ENCODE data around the gene GYPA. TPM values are rescaled to one million over a fixed set of nuclear protein-coding genes. Genes with fewer than 3 reads are reported as not detected.
"Not testable (repeated sequence)": the region's sequence is repeated elsewhere in the genome, so short reads cannot be mapped to it uniquely, and the experiment has no call there.

The GYPA gene
- total RNA-seq, 1 donor from 2014 or later = not detected

DNA sequence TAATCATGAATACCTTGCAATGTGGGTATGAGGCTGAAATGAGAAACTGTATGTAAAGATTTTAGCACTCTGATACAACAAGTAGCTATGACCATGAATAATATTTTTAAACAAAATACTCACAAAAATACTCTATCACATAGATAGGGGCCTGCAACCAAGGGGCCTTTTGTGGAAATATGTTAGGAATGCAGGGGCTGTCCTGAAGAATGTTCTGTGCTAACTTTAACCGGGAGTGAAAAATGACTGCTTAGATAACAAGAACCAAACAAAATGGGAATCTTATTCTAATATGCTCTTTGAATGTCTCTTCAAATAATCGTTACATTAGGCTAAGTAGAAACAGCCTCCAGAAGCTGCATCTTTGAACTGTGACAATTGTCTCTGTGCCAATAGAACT lies 37.9 kb upstream of the GYPA start:
- H3K4me3 ChIP-seq (ENCODE audit: low read depth, low read length) = no peak overlapping the region
- TF ChIP-seq, protein P1, sequence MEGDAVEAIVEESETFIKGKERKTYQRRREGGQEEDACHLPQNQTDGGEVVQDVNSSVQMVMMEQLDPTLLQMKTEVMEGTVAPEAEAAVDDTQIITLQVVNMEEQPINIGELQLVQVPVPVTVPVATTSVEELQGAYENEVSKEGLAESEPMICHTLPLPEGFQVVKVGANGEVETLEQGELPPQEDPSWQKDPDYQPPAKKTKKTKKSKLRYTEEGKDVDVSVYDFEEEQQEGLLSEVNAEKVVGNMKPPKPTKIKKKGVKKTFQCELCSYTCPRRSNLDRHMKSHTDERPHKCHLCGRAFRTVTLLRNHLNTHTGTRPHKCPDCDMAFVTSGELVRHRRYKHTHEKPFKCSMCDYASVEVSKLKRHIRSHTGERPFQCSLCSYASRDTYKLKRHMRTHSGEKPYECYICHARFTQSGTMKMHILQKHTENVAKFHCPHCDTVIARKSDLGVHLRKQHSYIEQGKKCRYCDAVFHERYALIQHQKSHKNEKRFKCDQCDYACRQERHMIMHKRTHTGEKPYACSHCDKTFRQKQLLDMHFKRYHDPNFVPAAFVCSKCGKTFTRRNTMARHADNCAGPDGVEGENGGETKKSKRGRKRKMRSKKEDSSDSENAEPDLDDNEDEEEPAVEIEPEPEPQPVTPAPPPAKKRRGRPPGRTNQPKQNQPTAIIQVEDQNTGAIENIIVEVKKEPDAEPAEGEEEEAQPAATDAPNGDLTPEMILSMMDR (conservative IDR thresholded peaks at IDR 0.05; ENCODE audit: low read depth, low read length) = no peak
- no peak for DNase-seq (ENCODE audit: low read depth)

DNA sequence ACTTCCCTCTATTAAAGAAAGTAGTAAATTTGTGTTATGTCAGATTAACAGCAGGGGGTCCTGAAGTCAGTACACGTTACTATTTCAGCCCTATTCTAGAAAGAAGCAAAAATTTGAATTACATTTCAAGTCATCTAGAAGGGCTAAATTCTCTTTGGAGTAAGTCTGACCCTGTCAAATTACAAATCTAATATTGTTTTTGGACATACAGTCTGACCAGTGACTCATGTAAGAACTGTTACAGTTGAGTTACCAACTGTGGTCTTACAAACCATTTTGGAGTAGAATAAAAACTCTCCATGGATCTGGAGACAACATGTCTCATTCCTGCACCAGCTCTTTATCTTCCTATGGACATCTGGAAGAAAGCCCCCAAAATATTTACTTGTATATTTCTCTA lies 36.0 kb upstream of the GYPA start:
- no peak overlapping the region for H3K4me3 ChIP-seq (ENCODE audit: low read depth, low read length)
- DNase-seq (ENCODE audit: low read depth) = no peak
- TF ChIP-seq, protein P1 (conservative IDR thresholded peaks at IDR 0.05; ENCODE audit: low read depth, low read length) = no peak

DNA sequence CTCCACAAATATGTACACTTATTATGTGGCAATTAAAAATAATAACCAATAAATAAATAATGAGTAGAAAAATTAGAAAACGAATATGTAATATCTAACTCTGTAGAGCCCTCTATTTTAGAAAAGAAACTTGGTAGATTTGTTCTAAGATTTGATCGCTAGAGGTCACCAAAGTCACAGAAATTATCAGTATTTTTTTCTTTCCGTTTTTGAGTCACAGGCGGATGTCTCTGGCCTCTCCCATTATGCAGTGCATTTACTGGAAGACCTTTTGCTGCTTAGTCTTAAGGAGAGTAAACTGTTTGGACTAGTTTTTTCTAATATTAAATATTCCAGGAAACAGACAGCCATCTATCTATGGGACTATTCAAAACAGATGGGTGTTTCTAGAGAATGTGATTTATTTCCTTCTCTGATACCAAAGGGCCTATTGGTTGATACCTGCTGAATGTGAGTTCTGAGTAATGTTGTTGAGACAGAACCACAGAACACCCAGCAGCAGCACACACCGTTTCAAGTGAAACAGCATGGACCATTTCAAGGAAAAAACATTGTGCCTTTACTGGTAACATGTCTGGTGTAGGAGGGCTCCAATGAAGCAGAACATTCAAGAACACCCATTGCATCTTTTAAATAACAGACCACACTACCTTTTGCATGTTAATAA lies 34.0 kb upstream of the GYPA start:
- TF ChIP-seq, protein P1 (conservative IDR thresholded peaks at IDR 0.05; ENCODE audit: low read depth, low read length) = peak; percentile 45
- no peak overlapping the region for H3K4me3 ChIP-seq (ENCODE audit: low read depth, low read length)
- DNase-seq (ENCODE audit: low read depth) = no peak

- TF ChIP-seq, protein P1 (conservative IDR thresholded peaks at IDR 0.05; ENCODE audit: low read depth, low read length) = no peak
- no peak overlapping the region for H3K4me3 ChIP-seq (ENCODE audit: low read depth, low read length)
- DNase-seq (ENCODE audit: low read depth) = no peak
These were observed 31.2 kb upstream of the GYPA start for GRCh38 chr4:144171697-144172096.

GRCh38 chr4:144169211-144169610 lies 28.7 kb upstream of the GYPA start:
- H3K4me3 ChIP-seq (ENCODE audit: low read depth, low read length) = no peak overlapping the region
- no peak for DNase-seq (ENCODE audit: low read depth)
- TF ChIP-seq, protein P1 (conservative IDR thresholded peaks at IDR 0.05; ENCODE audit: low read depth, low read length) = no peak

DNA sequence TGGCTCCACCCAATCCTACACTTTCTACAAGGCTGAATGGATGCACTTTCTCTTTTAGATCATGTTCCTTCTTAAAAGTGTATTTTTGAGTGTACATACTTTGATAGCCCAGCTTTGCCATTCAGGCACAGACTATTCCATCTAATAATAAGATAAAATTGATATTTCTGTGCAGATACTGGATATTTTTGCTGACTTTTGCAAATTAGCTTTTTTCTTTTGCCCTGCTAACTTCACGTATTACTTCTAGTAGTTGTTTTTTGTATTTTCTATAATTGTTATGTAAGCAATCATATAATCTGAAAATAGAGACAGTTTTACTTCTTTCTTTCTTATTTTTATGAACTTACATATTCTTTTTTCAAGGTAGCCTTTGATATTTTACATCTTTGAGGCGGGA lies 13.5 kb upstream of the GYPA start:
- TF ChIP-seq, protein P1 (conservative IDR thresholded peaks at IDR 0.05; ENCODE audit: low read depth, low read length) = no peak
- DNase-seq (ENCODE audit: low read depth) = no peak
- H3K4me3 ChIP-seq (ENCODE audit: low read depth, low read length) = no peak overlapping the region

DNA sequence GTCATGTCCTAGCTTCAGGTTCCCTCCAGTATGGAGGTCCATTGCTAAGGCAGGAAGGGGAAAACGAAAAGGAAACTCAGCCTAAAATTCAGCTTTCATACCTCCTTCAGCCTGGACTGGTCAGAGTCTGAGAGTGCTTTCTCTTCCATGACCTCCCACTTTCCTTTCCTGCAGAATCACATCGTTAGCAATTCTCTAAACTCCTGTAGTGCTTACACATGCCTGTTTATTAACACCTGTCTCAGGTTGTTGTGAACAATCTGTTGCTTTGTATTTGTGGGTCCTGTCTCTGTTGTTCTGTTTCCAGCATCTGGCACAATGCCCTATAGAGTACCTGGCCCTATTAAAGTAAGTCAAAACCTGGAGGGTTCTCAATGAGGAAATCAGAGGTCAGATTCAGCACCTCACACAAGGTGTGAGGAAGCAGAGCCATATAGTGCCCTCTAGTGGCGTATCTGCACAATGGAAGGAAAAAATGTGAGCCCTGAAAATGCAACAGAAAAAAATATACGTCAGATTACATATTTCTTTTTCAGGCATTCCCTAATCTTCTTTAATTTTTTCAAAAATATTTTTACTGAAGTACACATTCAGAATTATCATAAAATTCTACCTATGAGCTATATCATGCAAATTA lies 2.3 kb upstream of the GYPA start:
- DNase-seq (ENCODE audit: low read depth); H3K4me3 ChIP-seq (ENCODE audit: low read depth, low read length): not testable (repeated sequence)
- TF ChIP-seq, protein P1 (conservative IDR thresholded peaks at IDR 0.05; ENCODE audit: low read depth, low read length) = peak; percentile 73

All from epithelial cell of proximal tubule (primary cell).